HepG2 (cell line): Measurements from ENCODE around the gene COBLL1. TPM values are rescaled to one million over a fixed set of nuclear protein-coding genes. Genes with fewer than 3 reads are reported as not detected.

ENCODE experiments used
- ATF6 ChIP-seq: sonication (generic); formaldehyde crosslinking; conservative IDR thresholded peaks from 2 replicates; pipeline ENCODE4 v1.4.0; 2020; ENCODE audit warnings: missing genetic modification reagents
- HOXD1 ChIP-seq: sonication (generic); formaldehyde crosslinking; IDR thresholded peaks from 2 replicates; pipeline ENCODE4 v1.5.0; 2020; ENCODE audit warnings: missing genetic modification reagents
- KDM6A ChIP-seq: IDR thresholded peaks from 2 replicates; pipeline ENCODE4 v1.6.1; 2016; ENCODE audit warnings: low read depth
- MXD1 ChIP-seq: sonication (generic); formaldehyde crosslinking; IDR thresholded peaks from 2 replicates; pipeline ENCODE4 v1.4.0; 2020; ENCODE audit warnings: mild to moderate bottlenecking, missing genetic modification reagents
- NAIF1 ChIP-seq: sonication (generic); formaldehyde crosslinking; IDR thresholded peaks from 2 replicates; pipeline ENCODE4 v1.5.0; 2020; ENCODE audit warnings: mild to moderate bottlenecking, missing genetic modification reagents, borderline replicate concordance
- NR2F6 ChIP-seq, 2 experiments: IDR thresholded peaks; 2 replicates each; pipeline ENCODE4 v1.6.1; 2016; ENCODE audit warnings: antibody characterized with exemption in 1 of 2, mild to moderate bottlenecking in 1 of 2
- POLR2A ChIP-seq, 2 experiments: IDR thresholded peaks; 2 replicates each; pipeline ENCODE4 v1.6.1; 2011; ENCODE audit warnings: low read depth in 2 of 2, low read length in 2 of 2, mild to moderate bottlenecking in 1 of 2, moderate library complexity in 1 of 2; ENCODE audit not compliant: insufficient read depth in 1 of 2
- SALL1 ChIP-seq: sonication (generic); formaldehyde crosslinking; IDR thresholded peaks from 2 replicates; pipeline ENCODE4 v1.8.0; 2022; ENCODE audit warnings: mild to moderate bottlenecking, missing genetic modification reagents
- TAF1 ChIP-seq: sonication (generic); formaldehyde crosslinking; IDR thresholded peaks from 2 replicates; pipeline ENCODE4 v1.4.0; 2020; ENCODE audit warnings: missing genetic modification reagents
- TCF12 ChIP-seq, 2 experiments: fragments of 450-650 bp in 1 of 2; sonication (generic) in 1 of 2; formaldehyde crosslinking in 1 of 2; IDR thresholded peaks; 2 replicates each; pipeline versions ENCODE4 v1.6.1 to v1.8.0; 2017 to 2022; ENCODE audit warnings: antibody characterized with exemption in 1 of 2, mild to moderate bottlenecking in 1 of 2, missing genetic modification reagents in 1 of 2, moderate library complexity in 1 of 2
- ZBTB25 ChIP-seq: IDR thresholded peaks from 2 replicates; pipeline ENCODE4 v1.6.1; 2018; ENCODE audit warnings: missing genetic modification reagents
- ZNF142 ChIP-seq: sonication (generic); formaldehyde crosslinking; IDR thresholded peaks from 2 replicates; pipeline ENCODE4 v1.4.0; 2020; ENCODE audit warnings: missing genetic modification reagents
- ZNF468 ChIP-seq: sonication (generic); formaldehyde crosslinking; IDR thresholded peaks from 2 replicates; pipeline ENCODE4 v1.8.0; 2022; ENCODE audit warnings: mild to moderate bottlenecking, moderate library complexity, missing genetic modification reagents
- ZNF547 ChIP-seq: sonication (generic); formaldehyde crosslinking; IDR thresholded peaks from 2 replicates; pipeline ENCODE4 v1.5.1; 2020; ENCODE audit warnings: mild to moderate bottlenecking, missing genetic modification reagents
- ZNF691 ChIP-seq: sonication (generic); formaldehyde crosslinking; IDR thresholded peaks from 2 replicates; pipeline ENCODE4 v1.4.0; 2020; ENCODE audit warnings: missing genetic modification reagents, low read depth, mild to moderate bottlenecking, borderline replicate concordance
- ZNF777 ChIP-seq: sonication (generic); formaldehyde crosslinking; IDR thresholded peaks from 2 replicates; pipeline ENCODE4 v1.4.0; 2020; ENCODE audit warnings: missing genetic modification reagents
- ZNF788 ChIP-seq: sonication (generic); formaldehyde crosslinking; IDR thresholded peaks from 2 replicates; pipeline ENCODE4 v1.5.0; 2020; ENCODE audit warnings: mild to moderate bottlenecking, missing genetic modification reagents, borderline replicate concordance
- ZNF891 ChIP-seq: sonication (generic); formaldehyde crosslinking; IDR thresholded peaks from 2 replicates; pipeline ENCODE4 v1.5.0; 2020; ENCODE audit warnings: mild to moderate bottlenecking, missing genetic modification reagents
- polyA plus RNA-seq, 8 experiments: library from polyadenylated mRNA; depleted of rRNA in 3 of 8; stranded (reverse) in 7 of 8; unstranded in 1 of 8; fragments of >200 nt; fragmentation: Illumina TruSeq in 4 of 8; extraction: Trizol in 4 of 8; gene quantifications; 2 replicates each; pipeline versions ENCODE4 v1.2.1 to v1.2.3, GENCODE V29; 2011 to 2016; ENCODE audit warnings: low read depth in 4 of 8, missing spikeins in 1 of 8, mixed read lengths in 1 of 8; ENCODE audit not compliant: insufficient read depth in 1 of 8
- total RNA-seq, 5 experiments: library from RNA; depleted of rRNA; stranded (reverse); fragments of >200 nt; fragmentation: Illumina TruSeq; extraction: Trizol; gene quantifications; 2 replicates each; pipeline ENCODE4 v1.2.3, GENCODE V29; 2016; ENCODE audit warnings: low read depth in 1 of 5

Gene COBLL1
- total and polyA plus RNA-seq, 2 of the 13 experiments (the other 11 are each of a cell fraction or from before 2014, with no cell fraction given) = 32.6 to 86.8 TPM

- peak; percentile 31; the same call in 1 of the 2 replicates for TF ChIP-seq ZNF891 (CRISPR knock-in tag)
- peak; percentile 74 for TF ChIP-seq ZNF547 (CRISPR knock-in tag)
- TF ChIP-seq ZNF691 = peak; percentile 26
- TF ChIP-seq ZNF788 (CRISPR knock-in tag) = 0 out of 2 replicates have a peak, but pooled peaks have one; percentile 12
- peak; percentile 36 for TF ChIP-seq TAF1
- TF ChIP-seq TCF12 (IDR thresholded peaks at IDR 0.05) = no peak
- TF ChIP-seq TCF12 (CRISPR knock-in tag; IDR thresholded peaks at IDR 0.05) = peak; percentile 27; the same call in 1 of the 2 replicates
- peak; percentile 96 for TF ChIP-seq ZNF142 (CRISPR knock-in tag)
- peak; percentile 17; the same call in 1 of the 2 replicates for TF ChIP-seq HOXD1
- TF ChIP-seq ZBTB25 (CRISPR knock-in tag) = 0 out of 2 replicates have a peak, but pooled peaks have one; percentile 8
- TF ChIP-seq POLR2A (IDR thresholded peaks at IDR 0.05; ENCODE audit: insufficient read depth in 1 of 2, low read depth in 2 of 2, low read length in 2 of 2) = peak; percentile 58 to 90
- TF ChIP-seq NAIF1 = no peak
- peak; percentile 90; the same call in 1 of the 2 replicates for TF ChIP-seq ZNF468 (CRISPR knock-in tag)
- 0 out of 2 replicates have a peak, but pooled peaks have one; percentile 41 for TF ChIP-seq ATF6 (CRISPR knock-in tag)
- TF ChIP-seq KDM6A (CRISPR knock-in tag) = no peak
- TF ChIP-seq ZNF777 (CRISPR knock-in tag) = peak; percentile 18; the same call in 1 of the 2 replicates
- peak; percentile 70; the same call in 1 of the 2 replicates for TF ChIP-seq MXD1
- TF ChIP-seq SALL1 (CRISPR knock-in tag) = peak; percentile 50; the same call in 1 of the 2 replicates
- TF ChIP-seq NR2F6 (IDR thresholded peaks at IDR 0.05) = no peak
- 0 out of 2 replicates have a peak, but pooled peaks have one; percentile 20 for TF ChIP-seq NR2F6 (CRISPR knock-in tag; IDR thresholded peaks at IDR 0.05)
Measured at GRCh38 chr2:164840930-164841718, 499 bp downstream of the COBLL1 start (continued).
